ENCODE measurements around the gene PCSK5. TPM values are rescaled to one million over a fixed set of nuclear protein-coding genes. Genes with fewer than 3 reads are reported as not detected.

The PCSK5 gene
- total and polyA plus RNA-seq, 5 donors = 2.6 to 7.6 (median 5.6) TPM

- intact Hi-C loops (cut with DNase I) = no loop called here
- DNase-seq (no peak), ATAC-seq (no peak)
- no peaks in the 10 kb centered on the region for H3K27me3 ChIP-seq (ENCODE audit: control insufficient read depth, insufficient read depth)
- 90% methylated on average over 2 of the region's 2 CpGs for WGBS
- no peak overlapping the region for H3K4me3 ChIP-seq (ENCODE audit: low read length)
- no peak overlapping the region for H3K27ac ChIP-seq (ENCODE audit: low read length)
- no peaks in the 10 kb centered on the region for H3K9me3 ChIP-seq (ENCODE audit: control insufficient read depth, low read length)
- no peaks in the 10 kb centered on the region for H3K4me1 ChIP-seq (ENCODE audit: control insufficient read depth, insufficient read depth, low read length)
Measured at GRCh38 chr9:76379494-76379893, 489.0 kb downstream of the PCSK5 start.

- H3K9me3 ChIP-seq (ENCODE audit: control insufficient read depth, low read length) = no peaks in the 10 kb centered on the region
- H3K4me3 ChIP-seq (ENCODE audit: low read length) = no peak overlapping the region
- H3K27me3 ChIP-seq (ENCODE audit: control insufficient read depth, insufficient read depth) = no peaks in the 10 kb centered on the region
- no peak overlapping the region for H3K27ac ChIP-seq (ENCODE audit: low read length)
- H3K4me1 ChIP-seq (ENCODE audit: control insufficient read depth, insufficient read depth, low read length) = peaks cover 2% of the 10 kb centered on the region
- intact Hi-C loops (cut with DNase I) = no loop called here
- ATAC-seq (peak in 1 of 2 donors; percentile 3), DNase-seq (no peak)
- 43% methylated on average over 1 of the region's 1 CpG for WGBS
Measured at GRCh38 chr9:76390656-76391055, 500.2 kb downstream of the PCSK5 start.

GRCh38 chr9:76394195-76394959 lies 503.9 kb downstream of the PCSK5 start, which contains the start of gene RFK:
RFK (minus strand) TSS chr9:76394426; CDS start chr9:76394171, 255 bp downstream.
- WGBS = under 1% methylated on average over 81 of the region's 81 CpGs
- intact Hi-C loops (cut with DNase I) = no loop called here
- peak within 1 kb of the TSS; percentile 81 for H3K4me3 ChIP-seq (ENCODE audit: low read length)
- H3K4me1 ChIP-seq (ENCODE audit: control insufficient read depth, insufficient read depth, low read length) = peaks cover 2% of the 10 kb centered on the region
- DNase-seq (peak; percentile 95 to 97 (median 95)), ATAC-seq (peak; percentile 97 to 98)
- H3K27me3 ChIP-seq (ENCODE audit: control insufficient read depth, insufficient read depth) = no peaks in the 10 kb centered on the region
- H3K27ac ChIP-seq (ENCODE audit: low read length) = peak within 1 kb of the TSS; percentile 95
- no peaks in the 10 kb centered on the region for H3K9me3 ChIP-seq (ENCODE audit: control insufficient read depth, low read length)

DNA sequence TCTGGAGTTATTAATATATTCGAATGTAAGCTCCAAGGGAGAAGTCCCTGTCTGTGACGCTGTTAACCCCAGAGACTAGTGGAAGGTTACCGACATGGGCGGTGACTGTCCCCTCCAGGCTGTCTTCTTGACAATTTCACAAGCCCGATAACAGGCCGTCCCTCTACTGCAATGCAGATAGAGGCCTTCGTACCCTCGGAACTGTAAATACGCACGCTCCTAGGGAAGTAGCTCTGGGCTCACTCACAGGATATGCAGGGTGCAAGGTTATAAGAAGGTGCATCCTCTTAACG lies 504.4 kb downstream of the PCSK5 start:
- H3K27ac ChIP-seq (ENCODE audit: low read length) = peak overlapping the region; percentile 95
- peak in 2 of 3 donors; percentile 61 to 77 for DNase-seq
- intact Hi-C loops (cut with DNase I) = no loop called here
- under 1% methylated on average over 11 of the region's 11 CpGs for WGBS
- peak overlapping the region; percentile 81 for H3K4me3 ChIP-seq (ENCODE audit: low read length)
- H3K9me3 ChIP-seq (ENCODE audit: control insufficient read depth, low read length) = no peaks in the 10 kb centered on the region
- H3K4me1 ChIP-seq (ENCODE audit: control insufficient read depth, insufficient read depth, low read length) = peaks cover 2% of the 10 kb centered on the region
- H3K27me3 ChIP-seq (ENCODE audit: control insufficient read depth, insufficient read depth) = no peaks in the 10 kb centered on the region
- ATAC-seq = peak; percentile 81

- peak in 1 of 3 donors; percentile 51 for DNase-seq
- WGBS = 68% methylated on average over 10 of the region's 10 CpGs
- Histone ChIP-seq H3K4me3 (ENCODE audit: low read length) (peak overlapping the region; percentile 81), H3K4me1 (ENCODE audit: control insufficient read depth, insufficient read depth, low read length) (peaks cover 2% of the 10 kb centered on the region), H3K27ac (ENCODE audit: low read length) (peak overlapping the region; percentile 89), H3K9me3 (ENCODE audit: control insufficient read depth, low read length) (no peaks in the 10 kb centered on the region), H3K27me3 (ENCODE audit: control insufficient read depth, insufficient read depth) (no peaks in the 10 kb centered on the region)
- no peak for ATAC-seq
- intact Hi-C loops (cut with DNase I) = no loop called here
Measured at GRCh38 chr9:76395381-76395780, 504.9 kb downstream of the PCSK5 start.

GRCh38 chr9:76396144-76396543 lies 505.7 kb downstream of the PCSK5 start:
- intact Hi-C loops (cut with DNase I) = no loop called here
- Histone ChIP-seq H3K4me3 (ENCODE audit: low read length) (no peak overlapping the region), H3K4me1 (ENCODE audit: control insufficient read depth, insufficient read depth, low read length) (peaks cover 2% of the 10 kb centered on the region), H3K27ac (ENCODE audit: low read length) (no peak overlapping the region), H3K9me3 (ENCODE audit: control insufficient read depth, low read length) (no peaks in the 10 kb centered on the region), H3K27me3 (ENCODE audit: control insufficient read depth, insufficient read depth) (no peaks in the 10 kb centered on the region)
- no peak for DNase-seq
- WGBS = 87% methylated on average over 6 of the region's 6 CpGs
- ATAC-seq = no peak

DNA sequence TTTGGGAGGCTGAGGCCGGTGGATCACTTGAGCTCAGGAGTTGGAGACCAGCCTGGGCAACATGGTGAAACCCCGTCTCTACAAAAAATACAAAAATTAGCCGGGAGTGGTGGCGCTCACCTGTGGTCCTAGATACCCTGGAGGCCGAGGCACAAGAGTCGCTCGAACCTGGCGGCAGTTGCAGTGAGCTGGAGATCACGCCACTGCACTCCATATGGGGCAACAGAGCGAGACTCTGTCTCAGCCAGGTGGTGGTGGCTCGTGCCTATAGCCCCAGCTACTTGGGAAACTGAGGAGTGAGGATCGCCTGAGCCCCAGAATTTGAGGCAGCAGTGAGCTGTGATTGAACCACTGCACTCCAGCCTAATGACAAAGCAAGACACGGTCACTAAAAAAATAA lies 506.1 kb downstream of the PCSK5 start:
- Histone ChIP-seq H3K9me3 (ENCODE audit: control insufficient read depth, low read length) (no peaks in the 10 kb centered on the region), H3K27me3 (ENCODE audit: control insufficient read depth, insufficient read depth) (no peaks in the 10 kb centered on the region), H3K4me3 (ENCODE audit: low read length) (no peak overlapping the region), H3K4me1 (ENCODE audit: control insufficient read depth, insufficient read depth, low read length) (peaks cover 2% of the 10 kb centered on the region), H3K27ac (ENCODE audit: low read length) (no peak overlapping the region)
- intact Hi-C loops (cut with DNase I) = no loop called here
- 98% methylated on average over 13 of the region's 13 CpGs for WGBS
- DNase-seq (peak in 1 of 3 donors; percentile 45), ATAC-seq (no peak)

- Histone ChIP-seq H3K9me3 (ENCODE audit: control insufficient read depth, low read length) (no peaks in the 10 kb centered on the region), H3K4me1 (ENCODE audit: control insufficient read depth, insufficient read depth, low read length) (peaks cover 2% of the 10 kb centered on the region), H3K27ac (ENCODE audit: low read length) (no peak overlapping the region), H3K4me3 (ENCODE audit: low read length) (no peak overlapping the region), H3K27me3 (ENCODE audit: control insufficient read depth, insufficient read depth) (no peaks in the 10 kb centered on the region)
- 64% methylated on average over 1 of the region's 1 CpG for WGBS
- DNase-seq = no peak
- ATAC-seq = no peak
- intact Hi-C loops (cut with DNase I) = no loop called here
Measured at GRCh38 chr9:76399856-76400255, 509.4 kb downstream of the PCSK5 start.

GRCh38 chr9:76400534-76401096 lies 510.1 kb downstream of the PCSK5 start:
- DNase-seq = no peak
- no peak for ATAC-seq
- H3K27me3 ChIP-seq (ENCODE audit: control insufficient read depth, insufficient read depth) = no peaks in the 10 kb centered on the region
- no peak overlapping the region for H3K4me3 ChIP-seq (ENCODE audit: low read length)
- intact Hi-C loops (cut with DNase I) = no loop called here
- no peaks in the 10 kb centered on the region for H3K4me1 ChIP-seq (ENCODE audit: control insufficient read depth, insufficient read depth, low read length)
- no peaks in the 10 kb centered on the region for H3K9me3 ChIP-seq (ENCODE audit: control insufficient read depth, low read length)
- 34% methylated on average over 1 of the region's 1 CpG for WGBS
- H3K27ac ChIP-seq (ENCODE audit: low read length) = no peak overlapping the region

GRCh38 chr9:76401176-76401575 lies 510.7 kb downstream of the PCSK5 start:
- no peaks in the 10 kb centered on the region for H3K9me3 ChIP-seq (ENCODE audit: control insufficient read depth, low read length)
- H3K4me3 ChIP-seq (ENCODE audit: low read length) = no peak overlapping the region
- ATAC-seq (no peak), DNase-seq (no peak)
- no peaks in the 10 kb centered on the region for H3K4me1 ChIP-seq (ENCODE audit: control insufficient read depth, insufficient read depth, low read length)
- H3K27ac ChIP-seq (ENCODE audit: low read length) = no peak overlapping the region
- WGBS = 93% methylated on average over 2 of the region's 2 CpGs
- intact Hi-C loops (cut with DNase I) = no loop called here
- no peaks in the 10 kb centered on the region for H3K27me3 ChIP-seq (ENCODE audit: control insufficient read depth, insufficient read depth)

GRCh38 chr9:76401580-76402354 lies 511.3 kb downstream of the PCSK5 start:
- intact Hi-C loops (cut with DNase I) = no loop called here
- ATAC-seq = no peak
- H3K27ac ChIP-seq (ENCODE audit: low read length) = no peak overlapping the region
- DNase-seq = no peak
- no peaks in the 10 kb centered on the region for H3K27me3 ChIP-seq (ENCODE audit: control insufficient read depth, insufficient read depth)
- 67% methylated on average over 3 of the region's 3 CpGs for WGBS
- H3K4me3 ChIP-seq (ENCODE audit: low read length) = no peak overlapping the region
- H3K9me3 ChIP-seq (ENCODE audit: control insufficient read depth, low read length) = no peaks in the 10 kb centered on the region
- no peaks in the 10 kb centered on the region for H3K4me1 ChIP-seq (ENCODE audit: control insufficient read depth, insufficient read depth, low read length)

Measured in right cardiac atrium (tissue), 5 donors.